CD14-positive monocyte (primary cell): Measurements from ENCODE around the gene ISG20. TPM values are rescaled to one million over a fixed set of nuclear protein-coding genes. Genes with fewer than 3 reads are reported as not detected.

Experiments
- DNase-seq, 3 donors: peaks; one replicate each; pipeline ENCODE4 v3.0.0-alpha.2; 2011 to 2022
- H2AFZ ChIP-seq: 2 replicates; pipeline ENCODE4 v1.6.0; 2012; ENCODE audit warnings: mild to moderate bottlenecking, low read depth, low read length, inconsistent platforms; ENCODE audit not compliant: insufficient read depth, poor library complexity, severe bottlenecking
- H3K27ac ChIP-seq, 2 donors: 1 replicate in 1 of 2; 2 replicates in 1 of 2; pipeline ENCODE4 v1.5.1; 2012 to 2013; ENCODE audit warnings: low read length in 2 of 2, control low read depth in 1 of 2, inconsistent platforms in 1 of 2, low read depth in 1 of 2, mild to moderate bottlenecking in 1 of 2
- H3K27me3 ChIP-seq, 2 donors: one replicate each; pipeline versions ENCODE4 v1.6.0 to v1.6.1; 2011 to 2013; ENCODE audit warnings: low read length in 2 of 2; ENCODE audit not compliant: control insufficient read depth in 2 of 2, insufficient read depth in 2 of 2
- H3K36me3 ChIP-seq, 2 donors: replicated peaks in 1 of 2; 1 replicate in 1 of 2; 2 replicates in 1 of 2; pipeline versions ENCODE4 v1.5.1 to v1.6.1; 2012 to 2013; ENCODE audit warnings: low read length in 2 of 2, control low read depth in 1 of 2, inconsistent platforms in 1 of 2, mild to moderate bottlenecking in 1 of 2; ENCODE audit not compliant: insufficient read depth in 2 of 2, control insufficient read depth in 1 of 2
- H3K4me1 ChIP-seq, 2 donors: 1 replicate in 1 of 2; 2 replicates in 1 of 2; pipeline versions ENCODE4 v1.5.1 to v1.6.1; 2012 to 2013; ENCODE audit warnings: low read length in 2 of 2, control low read depth in 1 of 2, inconsistent platforms in 1 of 2, mild to moderate bottlenecking in 1 of 2, moderate library complexity in 1 of 2; ENCODE audit not compliant: insufficient read depth in 2 of 2, control insufficient read depth in 1 of 2
- H3K4me2 ChIP-seq: replicated peaks from 2 replicates; pipeline ENCODE3; 2012; ENCODE audit warnings: low read length, moderate library complexity, mild to moderate bottlenecking; ENCODE audit not compliant: poor library complexity, severe bottlenecking; ENCODE audit errors: extremely low read depth
- H3K4me3 ChIP-seq, 3 experiments: fragments of 200-600 bp in 1 of 3; sonication (generic) in 1 of 3; replicated peaks in 1 of 3; 1 replicate in 2 of 3; 2 replicates in 1 of 3; pipeline ENCODE4 v1.5.1; 2011 to 2013; ENCODE audit warnings: low read length in 3 of 3, mild to moderate bottlenecking in 3 of 3, control low read depth in 2 of 3, low read depth in 2 of 3, inconsistent platforms in 1 of 3, moderate library complexity in 1 of 3
- H3K79me2 ChIP-seq: 2 replicates; pipeline ENCODE4 v1.6.0; 2012; ENCODE audit warnings: mild to moderate bottlenecking, control low read depth, inconsistent platforms, low read length, moderate library complexity; ENCODE audit not compliant: insufficient read depth
- H3K9ac ChIP-seq: 2 replicates; pipeline ENCODE4 v1.6.0; 2017; ENCODE audit warnings: low read length, mild to moderate bottlenecking; ENCODE audit not compliant: insufficient read depth, poor library complexity, severe bottlenecking
- H3K9me3 ChIP-seq, 2 donors: replicated peaks in 1 of 2; 1 replicate in 1 of 2; 2 replicates in 1 of 2; pipeline versions ENCODE4 v1.5.1 to v1.6.1; 2012 to 2013; ENCODE audit warnings: low read length in 2 of 2, control low read depth in 1 of 2; ENCODE audit not compliant: control insufficient read depth in 1 of 2, insufficient read depth in 1 of 2
- H4K20me1 ChIP-seq: 2 replicates; pipeline ENCODE4 v1.6.0; 2012; ENCODE audit warnings: mild to moderate bottlenecking, low read length, control low read depth, moderate library complexity; ENCODE audit not compliant: insufficient read depth
- H3K27ac Mint-ChIP-seq, 7 donors: one replicate each; pipeline ENCODE4 v1.8.0; 2020; ENCODE audit warnings: mild to moderate bottlenecking in 7 of 7, mixed read lengths in 7 of 7, moderate library complexity in 6 of 7, inconsistent platforms in 2 of 7
- H3K27me3 Mint-ChIP-seq, 3 donors: one replicate each; pipeline ENCODE4 v1.8.0; 2021 to 2022; ENCODE audit warnings: low read depth in 3 of 3, mild to moderate bottlenecking in 3 of 3, mixed read lengths in 3 of 3, moderate library complexity in 3 of 3, inconsistent platforms in 1 of 3
- H3K36me3 Mint-ChIP-seq, 2 donors: one replicate each; pipeline ENCODE4 v1.8.0; 2020; ENCODE audit warnings: mixed read lengths in 2 of 2, inconsistent platforms in 1 of 2, mild to moderate bottlenecking in 1 of 2
- H3K4me1 Mint-ChIP-seq: one replicate; pipeline ENCODE4 v1.8.0; 2020; ENCODE audit warnings: mild to moderate bottlenecking, mixed read lengths
- H3K4me3 Mint-ChIP-seq, 2 donors: one replicate each; pipeline ENCODE4 v1.8.0; 2020; ENCODE audit warnings: mild to moderate bottlenecking in 2 of 2, mixed read lengths in 2 of 2, moderate library complexity in 1 of 2
- H3K9me3 Mint-ChIP-seq, 7 donors: one replicate each; pipeline ENCODE4 v1.8.0; 2020 to 2022; ENCODE audit warnings: mixed read lengths in 7 of 7, mild to moderate bottlenecking in 6 of 7, moderate library complexity in 6 of 7, inconsistent platforms in 2 of 7
- CTCF ChIP-seq: fragments of 200-600 bp; IDR thresholded peaks from one replicate; pipeline ENCODE4 v1.8.0; 2022; ENCODE audit warnings: antibody characterized with exemption, mild to moderate bottlenecking
- WGBS: methylation state at CpG from one replicate; pipeline ENCODE4 v1.1.5; 2013; ENCODE audit warnings: missing lambda C conversion rate; ENCODE audit not compliant: insufficient coverage; 5-methylcytosine and 5-hydroxymethylcytosine counted together
- intact Hi-C, 2 donors: fragments of 100-400 bp; cut with micrococcal nuclease; formaldehyde crosslinking; loops; one replicate each; pipeline versions ENCODE4 v1.15.0 to v1.15.1; 2023
- polyA plus RNA-seq, 3 donors: library from polyadenylated mRNA; depleted of rRNA in 1 of 3; unstranded in 2 of 3; stranded (reverse) in 1 of 3; fragments of 300-500 nt in 2 of 3; fragments of >200 nt in 1 of 3; fragmentation: Illumina TruSeq in 2 of 3; gene quantifications; 1 replicate in 2 of 3; 2 replicates in 1 of 3; pipeline ENCODE4 v1.2.3, GENCODE V29; 2012 to 2021

The ISG20 gene
- polyA plus RNA-seq, 3 donors = 15.6 to 29.3 (median 25.1) TPM

- 84% methylated on average over 4 of the region's 7 CpGs for WGBS
These were observed 25.5 kb upstream of the ISG20 start for GRCh38 chr15:88613074-88613944.

More at GRCh38 chr15:88613074-88613944, 25.5 kb upstream of the ISG20 start:
- Histone ChIP-seq H3K27ac (no peak overlapping the region), H3K9ac (no peak overlapping the region), H2AFZ (no peak overlapping the region), H3K27me3 (peaks cover under 1 to 21% of the 10 kb centered on the region in 2 donors), H3K9me3 (no peaks in the 10 kb centered on the region), H3K4me3 (no peak overlapping the region), H3K4me1 (peaks cover 0 to 7% of the 10 kb centered on the region in 2 donors), H3K4me2 (no peak overlapping the region), H4K20me1 (no peaks in the 10 kb centered on the region), H3K79me2 (no peaks in the 10 kb centered on the region), H3K36me3 (no peaks in the 10 kb centered on the region)
- Mint-ChIP-seq H3K4me3 (no peak overlapping the region), H3K9me3 (no peaks in the 10 kb centered on the region), H3K4me1 (peaks cover 19% of the 10 kb centered on the region), H3K36me3 (no peaks in the 10 kb centered on the region), H3K27me3 (peaks cover 5 to 15% (median 14%) of the 10 kb centered on the region in 3 donors), H3K27ac (no peak overlapping the region)
- intact Hi-C loops = loop anchor here in 1 of 2 donors (5.0 kb wide), 1 partner anchor 39 kb away; no protein-coding TSS in a partner anchor
- TF ChIP-seq CTCF = no peak
- DNase-seq = no peak
